NCI-H526 (cell line): ENCODE results near the gene NIPAL3.

Source experiments
- DNase-seq, 2 experiments: peaks; one replicate each; lab custom pipeline; 2025; lab: John Stamatoyannopoulos, UW

NIPAL3 gene

DNA sequence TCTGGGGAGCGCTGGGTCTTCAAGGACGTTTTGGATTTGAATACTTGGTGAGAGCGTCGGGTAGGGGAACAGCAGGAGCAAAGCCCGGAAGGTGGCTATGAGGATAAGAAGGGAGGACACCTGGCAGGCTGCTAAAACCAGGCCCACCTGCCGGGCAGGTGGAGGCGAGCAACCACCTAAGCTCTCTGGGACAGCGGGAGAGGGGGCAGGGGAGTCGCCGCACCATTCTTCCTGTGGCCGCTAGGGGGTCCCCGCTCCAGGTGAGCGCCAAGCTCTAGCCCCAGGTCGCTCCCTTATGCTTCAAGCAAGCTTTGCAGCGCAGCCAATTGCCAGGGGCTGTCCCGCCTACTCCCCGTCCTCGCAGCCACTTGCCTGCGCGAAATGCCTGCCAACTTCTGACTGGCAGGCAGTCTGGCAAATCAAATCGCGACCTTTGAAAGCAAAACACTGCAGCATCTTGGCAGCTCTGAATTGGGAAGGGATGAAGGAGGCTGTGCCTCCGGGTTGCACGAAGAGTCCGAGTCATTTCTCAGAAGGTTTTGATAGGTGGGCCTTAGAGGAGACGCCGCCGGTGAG lies at the start of gene NIPAL3:
TSS of gene NIPAL3 (plus strand) at position 469 of the 576 bp plus-strand sequence. CDS start 3,746 bp downstream, outside the sequence.
- peak; percentile 99 for DNase-seq

DNA sequence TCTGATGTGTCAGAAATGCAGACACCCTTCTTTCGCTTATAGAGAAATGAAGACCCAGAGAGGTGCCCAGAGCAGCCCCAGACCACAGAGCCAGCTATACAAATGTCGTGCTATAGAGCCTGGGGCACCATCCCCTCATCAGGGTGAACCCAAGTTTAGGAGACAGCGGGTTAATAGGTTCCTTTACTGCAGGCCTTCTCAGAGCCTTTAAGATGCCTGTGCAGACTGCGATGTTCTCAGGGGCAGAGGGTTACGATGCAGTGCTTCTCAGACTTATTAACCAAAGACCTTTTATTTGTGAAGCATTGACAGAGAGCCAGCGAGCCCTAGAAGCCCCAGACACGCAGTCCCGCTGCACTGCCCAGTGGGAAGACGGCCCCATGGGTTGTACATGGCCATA lies 48.9 kb upstream of the NIPAL3 start:
- DNase-seq = no peak

DNA sequence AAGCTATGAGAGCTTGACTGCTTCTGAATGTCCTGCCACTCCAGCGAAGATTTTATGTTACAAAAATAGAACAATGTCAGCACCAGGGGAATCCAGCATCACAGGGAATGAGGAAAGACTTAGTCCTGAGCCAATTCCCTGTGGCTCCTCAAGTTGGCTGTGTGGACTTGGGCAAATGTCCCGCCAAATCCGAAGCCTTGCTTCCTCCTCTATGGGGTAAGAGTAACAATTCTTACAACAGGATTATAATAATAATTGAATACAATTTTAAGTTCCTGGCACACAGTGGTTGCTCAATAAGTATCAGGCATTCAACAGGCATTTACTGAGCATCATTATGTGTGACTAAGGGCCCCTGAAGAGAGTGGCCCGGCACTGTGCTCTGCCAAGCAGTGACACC lies 46.4 kb upstream of the NIPAL3 start:
- DNase-seq = no peak

DNA sequence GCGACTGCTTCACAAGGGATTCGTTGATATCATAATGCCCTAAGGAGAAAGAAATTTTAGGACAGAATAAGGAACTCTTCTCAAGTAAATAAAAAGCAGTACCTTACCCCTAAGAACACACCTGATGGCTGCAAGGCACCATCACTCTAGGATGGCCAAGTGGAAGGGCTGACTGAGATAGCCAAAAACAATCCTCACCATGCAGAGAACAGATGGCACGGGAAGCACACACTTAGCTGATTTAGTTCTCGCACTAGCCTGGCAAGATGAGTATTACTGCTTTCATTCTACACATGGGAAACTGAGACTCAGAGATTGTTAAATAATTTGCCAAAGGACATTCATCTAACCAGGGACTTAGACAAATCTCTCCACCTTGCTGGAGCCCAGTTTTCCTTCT lies 45.8 kb upstream of the NIPAL3 start:
- DNase-seq = no peak

DNA sequence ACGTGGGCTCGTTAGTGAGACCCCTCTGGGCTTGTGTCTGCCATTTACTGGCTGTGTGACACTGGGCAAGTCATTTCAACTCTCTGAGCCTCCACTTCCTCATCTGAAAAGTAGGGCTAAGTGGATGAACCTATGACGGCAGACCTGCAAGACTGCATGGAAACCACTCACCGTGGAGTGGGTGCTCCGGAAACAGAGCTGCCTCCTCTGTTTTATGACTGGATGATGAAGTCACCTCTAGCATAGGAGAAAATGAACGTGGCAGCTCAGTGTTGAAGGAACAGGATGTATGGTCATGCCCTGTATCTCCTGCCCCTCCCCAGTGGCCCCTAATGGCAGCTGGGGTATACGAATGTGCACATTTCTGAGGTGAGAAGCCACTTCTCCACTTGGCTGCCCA lies 42.6 kb upstream of the NIPAL3 start:
- no peak for DNase-seq

DNA sequence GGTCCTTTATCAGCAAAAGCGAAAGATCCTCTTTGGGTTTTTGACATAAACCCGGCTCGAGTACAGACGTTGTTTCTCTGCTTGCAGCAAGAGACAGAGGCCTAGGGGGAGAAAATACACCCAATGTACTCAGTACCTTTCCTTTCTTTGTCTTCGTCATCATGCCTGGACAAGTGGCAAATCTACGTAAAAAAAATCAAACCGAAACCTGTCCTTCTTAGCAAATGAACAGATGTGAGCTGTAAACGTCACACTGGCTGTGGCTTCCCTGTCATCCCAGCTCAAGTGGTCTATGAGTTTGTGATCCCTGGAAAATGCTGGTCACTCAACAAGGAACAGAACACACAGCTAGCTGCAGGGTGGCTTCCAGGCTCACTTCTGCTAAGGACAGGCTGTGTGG lies 41.9 kb upstream of the NIPAL3 start:
- DNase-seq = no peak

DNA sequence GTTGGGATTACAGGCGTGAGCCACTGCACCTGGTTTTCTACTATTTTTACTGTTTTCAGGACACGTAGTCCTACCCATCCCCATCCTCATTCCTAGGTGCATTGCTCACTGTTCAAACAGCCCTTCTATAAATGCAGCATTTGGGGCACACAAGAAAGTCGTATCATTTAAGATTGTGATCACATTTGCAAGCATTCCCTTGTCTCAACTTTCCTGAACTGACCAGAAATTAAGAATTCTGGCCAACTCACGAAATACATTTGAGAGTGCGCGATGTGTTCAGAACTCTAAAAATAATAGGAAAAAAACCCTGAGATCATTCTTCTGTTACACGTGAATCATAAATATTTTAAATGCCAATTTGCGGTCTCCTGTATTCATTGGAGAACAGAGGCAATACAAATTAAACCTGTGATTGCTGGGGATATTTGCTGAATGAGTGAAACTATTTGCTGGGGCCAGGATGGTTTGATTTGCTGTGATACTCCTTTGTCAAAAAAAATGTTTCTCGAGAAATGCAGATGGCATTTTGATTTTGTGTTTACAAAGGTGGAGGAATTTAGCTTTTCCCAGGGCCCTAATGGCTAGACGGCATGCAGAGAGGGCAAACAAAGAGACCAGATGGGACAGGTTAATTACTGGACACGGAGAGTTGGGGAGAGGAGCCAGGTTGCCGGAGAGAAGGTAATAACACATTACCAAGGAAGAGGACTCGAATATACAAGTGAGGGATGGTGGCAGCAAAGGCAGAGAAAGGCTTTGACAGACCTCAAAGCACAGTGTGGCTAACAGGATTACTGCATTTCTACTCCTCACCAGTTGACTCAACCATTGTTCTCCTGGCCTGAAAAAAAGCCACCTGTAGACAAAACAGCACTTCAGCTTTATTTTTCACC lies 40.5 kb upstream of the NIPAL3 start:
- no peak for DNase-seq

DNA sequence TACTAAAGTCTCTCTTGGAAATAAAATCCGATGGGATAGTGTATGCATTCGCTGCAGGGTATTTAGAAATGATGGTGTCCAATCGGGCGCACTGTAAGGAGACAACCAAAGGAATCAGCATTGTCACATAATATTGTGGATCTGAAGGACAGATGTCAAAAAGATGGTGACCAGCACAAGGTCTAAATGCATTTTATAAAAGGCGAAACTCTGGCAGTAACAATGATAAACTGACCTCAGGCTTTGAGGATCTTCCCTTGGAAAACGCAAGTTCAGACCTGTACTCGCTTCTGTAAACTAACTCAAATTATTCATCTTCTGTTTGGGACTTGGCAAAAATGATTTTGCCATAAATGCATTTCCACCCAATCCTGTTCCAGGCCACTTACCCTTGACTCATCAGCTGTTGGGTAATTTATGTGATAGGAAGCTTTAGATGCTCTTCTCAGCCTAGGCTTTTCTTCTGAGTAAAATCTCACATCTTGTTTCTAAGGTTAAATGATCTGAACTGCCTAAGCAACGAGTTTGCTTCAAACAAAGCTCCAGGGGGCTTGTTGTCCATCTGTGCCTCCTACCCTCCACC lies 35.8 kb upstream of the NIPAL3 start:
- no peak for DNase-seq

DNA sequence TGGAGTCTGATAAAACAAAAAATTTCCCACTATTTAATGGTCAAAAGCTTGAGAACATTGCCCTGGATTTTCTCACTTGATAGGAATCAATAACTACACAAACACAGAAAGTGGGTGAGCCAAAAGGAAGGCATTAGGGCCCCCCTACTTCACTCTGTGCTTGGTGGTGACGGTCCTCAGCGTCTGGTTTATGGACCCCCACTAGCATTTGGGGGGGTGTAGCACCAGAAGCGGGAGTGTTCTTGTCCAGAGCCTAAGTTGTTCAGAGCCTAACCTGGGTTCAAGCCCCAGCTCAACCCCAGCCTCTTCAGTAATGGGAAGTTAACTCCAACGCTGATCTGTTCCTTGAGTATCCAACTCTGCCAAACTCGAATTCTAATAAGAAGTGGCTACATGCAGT lies 35.1 kb upstream of the NIPAL3 start:
- no peak for DNase-seq

DNA sequence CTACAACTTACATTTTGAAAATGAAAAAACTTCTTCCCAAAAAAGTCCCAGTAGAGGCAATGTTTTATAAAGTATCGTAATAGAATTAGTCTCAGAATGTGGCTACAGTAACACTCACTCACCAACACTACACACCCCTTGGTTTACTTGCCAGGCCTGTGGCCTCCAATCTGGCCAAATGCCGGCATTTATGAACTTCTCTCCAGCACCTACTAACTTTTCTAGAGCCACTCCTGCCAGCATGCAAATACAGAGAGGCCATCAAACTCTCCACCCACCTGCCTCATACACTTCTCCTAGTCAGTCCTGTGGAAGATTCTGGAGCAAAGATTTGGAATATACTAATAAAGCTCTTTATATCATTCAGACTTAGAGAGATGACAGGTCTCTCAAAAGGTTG lies 34.3 kb upstream of the NIPAL3 start:
- no peak for DNase-seq

DNA sequence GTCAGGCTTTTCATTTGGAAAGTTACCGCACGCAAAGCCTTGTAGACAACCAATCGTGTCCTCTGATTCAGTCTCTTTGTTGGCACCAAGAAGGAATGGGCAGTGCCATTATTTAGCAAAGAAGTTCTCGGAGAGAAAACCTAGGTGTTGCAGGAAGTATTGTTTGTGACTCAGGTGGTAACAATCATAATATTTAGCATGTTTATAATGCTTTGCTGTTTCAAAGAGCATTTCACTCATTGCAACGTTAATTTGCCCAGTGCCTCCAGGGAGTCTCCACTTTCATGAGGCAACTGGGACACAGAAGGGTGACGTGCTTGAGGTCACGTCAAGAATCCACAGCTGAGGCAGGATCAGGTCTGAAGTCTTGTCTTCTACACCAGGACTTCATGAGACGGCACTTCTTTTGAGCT lies 33.4 kb upstream of the NIPAL3 start:
- no peak for DNase-seq

DNA sequence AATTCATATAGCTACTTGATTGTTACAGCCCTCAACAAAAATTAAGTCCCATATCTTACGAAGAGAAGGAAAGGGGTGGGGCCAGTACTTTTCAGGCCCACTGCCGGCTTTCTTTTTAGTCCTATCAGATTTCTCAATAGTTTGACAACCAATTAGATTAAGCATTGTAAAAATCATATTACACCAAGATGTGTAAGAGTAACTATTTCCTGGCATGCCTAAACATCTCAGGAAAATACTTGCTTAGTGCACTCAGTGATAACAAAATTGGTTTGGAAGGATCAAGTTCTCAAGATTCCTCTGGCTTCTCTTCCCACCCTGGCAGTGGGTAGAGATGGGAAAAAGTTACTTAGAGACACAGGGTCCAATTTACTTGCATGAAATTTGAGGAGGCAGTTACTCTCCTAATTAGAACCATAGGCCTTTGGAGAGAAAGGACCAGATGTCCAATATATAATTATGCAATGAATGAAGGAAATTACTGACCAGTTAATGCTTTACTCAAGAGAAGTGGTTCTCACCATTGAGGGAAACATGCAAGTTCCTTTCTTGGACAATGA lies 32.1 kb upstream of the NIPAL3 start:
- no peak for DNase-seq

DNA sequence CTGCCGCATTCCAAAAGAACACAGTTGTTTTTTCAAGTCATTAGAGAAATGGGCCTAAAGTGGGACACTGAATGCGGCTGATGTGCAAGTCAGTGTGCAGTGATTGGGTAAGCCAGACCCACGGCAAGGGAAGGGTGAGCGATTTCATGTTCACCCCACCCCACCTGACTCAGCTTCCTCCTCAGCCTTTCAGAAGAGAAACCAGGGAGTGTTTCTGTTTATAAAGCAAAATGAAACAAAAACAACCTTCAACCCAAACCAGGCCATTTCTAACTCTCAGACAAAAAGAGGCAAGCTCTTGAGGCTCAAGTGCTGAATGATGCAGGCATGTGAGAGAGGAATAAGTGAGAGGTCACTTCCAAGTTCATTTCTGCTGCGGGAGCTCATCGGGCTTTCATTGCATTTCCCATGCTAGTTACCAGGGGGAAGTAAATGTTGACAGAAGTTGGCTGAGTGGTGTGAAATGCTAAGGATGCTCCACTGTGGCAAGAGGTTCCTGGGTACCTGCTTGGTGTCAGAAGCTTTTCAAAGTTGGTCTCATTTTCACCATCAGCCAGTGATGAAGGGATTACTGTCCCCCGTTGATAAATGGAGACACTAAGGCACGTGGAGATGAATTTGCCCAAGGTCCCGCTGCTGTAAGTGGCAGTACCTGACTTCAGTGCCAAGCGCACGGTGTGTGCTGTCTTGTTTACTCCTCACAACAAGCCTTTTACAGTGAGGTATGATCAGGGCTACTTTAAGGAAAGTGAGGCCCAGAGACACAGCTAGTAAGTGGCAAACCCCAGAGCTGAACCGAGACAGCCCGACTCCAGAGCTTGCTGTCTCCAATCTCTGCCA lies 31.1 kb upstream of the NIPAL3 start:
- DNase-seq = no peak

DNA sequence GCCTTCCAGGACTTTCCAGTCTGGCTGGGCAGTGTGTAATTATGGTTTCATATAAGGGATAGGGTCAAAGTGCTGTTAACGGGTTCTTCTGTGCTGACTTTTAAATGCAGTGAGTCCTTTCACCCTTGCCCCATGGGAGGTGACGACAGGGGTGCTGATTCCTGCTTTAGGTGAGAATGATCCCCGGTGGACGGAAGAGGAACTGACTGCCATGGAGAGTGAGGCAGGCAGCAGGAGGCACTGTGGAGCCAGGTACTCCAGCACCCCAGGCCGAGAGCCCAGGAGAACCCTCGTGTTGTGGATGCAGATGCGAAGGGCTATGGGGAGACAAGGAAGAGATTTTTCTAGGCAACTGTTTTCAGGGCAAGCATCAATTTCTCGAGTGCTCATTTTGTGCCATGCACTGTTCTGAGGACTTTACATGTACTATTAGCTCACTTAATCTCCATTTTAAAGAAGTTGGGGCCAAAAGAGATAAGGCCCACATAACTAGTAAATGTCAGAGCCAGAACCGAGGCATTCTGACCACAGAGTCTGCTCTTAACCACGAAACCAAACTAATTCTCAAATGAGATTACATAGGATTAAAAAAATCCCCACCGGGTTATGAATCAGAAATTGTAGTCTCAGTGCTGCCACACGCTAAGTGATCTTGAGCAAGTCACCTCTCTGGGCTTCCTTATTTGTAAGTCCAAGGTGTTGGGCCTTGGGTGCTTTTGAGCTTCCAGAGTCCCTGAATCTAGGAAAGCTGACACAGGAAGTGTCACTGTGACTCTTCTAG lies 30.3 kb upstream of the NIPAL3 start:
- peak in 1 of 2 experiments; percentile 19 for DNase-seq

DNA sequence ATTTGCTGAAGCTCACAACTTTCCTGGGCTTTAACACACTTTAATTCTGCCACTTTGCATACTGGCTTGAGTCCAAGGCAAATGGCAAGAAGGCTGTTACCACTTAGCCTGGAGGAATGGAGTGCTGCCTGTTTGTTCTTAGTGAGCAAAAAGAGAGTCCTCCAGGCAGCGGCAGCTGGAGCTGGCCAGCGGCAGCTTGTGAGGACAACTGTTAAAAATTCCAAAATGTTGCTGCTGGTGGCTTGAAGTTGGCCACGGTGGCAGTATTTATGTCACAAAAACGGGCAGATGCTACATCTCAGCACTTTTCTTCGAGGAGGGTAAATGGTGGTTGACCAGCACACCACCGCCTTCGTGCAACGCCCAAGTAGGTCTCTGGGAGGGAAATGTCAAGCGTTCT lies 29.4 kb upstream of the NIPAL3 start:
- DNase-seq = peak; percentile 80 to 82

DNA sequence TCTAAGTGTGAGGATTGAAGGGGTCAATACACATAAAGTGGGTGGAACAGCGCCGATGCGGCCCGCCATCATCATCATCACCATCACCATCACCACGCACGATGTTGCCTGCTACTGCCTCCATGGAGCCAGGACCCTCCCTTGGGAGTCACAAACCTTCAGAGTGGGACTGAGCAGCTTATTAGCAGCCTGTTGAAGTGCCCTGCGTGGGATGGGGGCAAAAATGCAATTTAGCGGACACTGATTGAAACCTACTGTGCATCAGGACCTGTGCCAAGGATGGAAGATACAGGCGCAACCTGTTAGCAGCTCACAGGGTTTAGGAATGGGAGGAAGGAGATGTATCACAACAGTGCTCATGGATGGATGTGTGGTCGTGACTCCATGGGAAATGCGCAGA lies 28.7 kb upstream of the NIPAL3 start:
- DNase-seq = no peak

DNA sequence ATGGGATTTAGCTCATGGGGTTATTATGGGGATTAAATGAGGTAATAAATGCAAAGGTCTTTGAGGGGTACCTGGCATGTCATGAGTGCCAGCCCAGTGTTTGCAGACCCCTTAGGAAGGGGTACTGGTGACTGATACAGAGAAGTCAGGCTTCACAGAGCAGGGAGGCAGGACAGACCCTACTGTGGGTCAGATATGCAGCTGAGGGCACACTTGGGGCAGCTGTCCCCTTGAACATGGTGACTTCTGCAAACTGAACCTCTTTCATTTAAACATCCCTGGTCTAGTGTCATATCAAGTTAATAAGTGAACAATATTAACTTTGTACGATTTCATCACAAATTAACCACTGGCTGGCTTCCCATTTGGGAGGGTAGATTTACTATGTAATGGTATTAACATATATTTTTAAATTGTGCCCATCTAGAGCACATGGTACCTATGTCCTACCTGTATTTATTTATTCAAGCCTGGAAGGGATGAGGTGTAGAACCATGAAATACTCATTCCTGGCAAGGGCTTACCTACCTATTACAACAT lies 27.9 kb upstream of the NIPAL3 start:
- no peak for DNase-seq

DNA sequence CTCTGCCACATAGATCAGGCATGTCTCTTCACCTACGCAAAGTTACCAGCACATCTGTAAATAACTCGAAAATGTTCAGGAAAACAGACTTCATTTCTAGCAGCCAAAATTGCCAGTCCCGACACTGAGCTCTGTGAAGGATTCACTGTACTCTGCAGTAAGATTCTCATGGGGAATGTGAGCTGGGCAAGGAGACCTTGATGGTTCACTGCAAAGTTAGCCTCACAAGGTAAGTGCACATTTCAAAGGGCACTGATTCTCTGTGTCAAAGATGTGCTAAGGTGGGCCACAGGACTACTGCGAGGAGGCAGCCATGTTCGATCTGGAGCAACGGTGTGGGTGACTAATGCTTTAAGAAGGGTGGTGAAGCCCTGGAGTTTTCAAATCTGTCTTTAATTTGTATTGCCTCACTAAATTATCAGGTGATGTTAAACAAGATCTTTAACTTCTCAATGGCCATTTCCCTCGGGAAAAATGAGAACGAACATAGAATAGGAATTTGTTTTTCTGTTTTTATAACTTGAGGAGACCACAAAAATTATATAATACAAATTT lies 27.2 kb upstream of the NIPAL3 start:
- no peak for DNase-seq

DNA sequence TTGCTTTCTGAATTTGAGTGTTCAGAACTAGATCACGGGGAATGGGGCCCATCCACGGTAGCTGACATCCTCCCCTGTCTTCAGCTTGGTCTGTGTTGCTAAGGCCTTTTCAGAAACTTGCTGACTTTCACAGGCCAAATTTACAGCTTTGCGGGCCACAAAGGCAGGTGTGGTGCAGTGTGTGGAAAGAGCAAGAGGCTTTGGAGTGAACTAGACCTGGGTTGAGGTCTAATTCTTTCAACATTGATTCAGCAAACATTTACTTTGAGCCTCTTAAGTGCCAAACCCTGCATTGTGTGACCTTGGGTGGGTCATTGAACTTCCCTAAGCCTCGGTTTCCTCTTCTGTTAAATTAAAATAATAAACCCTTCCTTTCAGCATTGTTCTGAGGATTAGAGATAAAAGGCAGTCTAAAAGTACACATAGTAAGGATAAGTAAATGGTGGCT lies 26.3 kb upstream of the NIPAL3 start:
- no peak for DNase-seq
